ENCODE results near the gene PALM.

- TF ChIP-seq POLR2AphosphoS5 (IDR thresholded peaks at IDR 0.05; ENCODE audit: low read depth, low read length) = 0 out of 2 replicates have a peak, but pooled peaks have one; percentile 30
- peak; percentile 73 for TF ChIP-seq FOXP2 (optimal IDR thresholded peaks at IDR 0.05; ENCODE audit: borderline replicate concordance, extremely low read depth, extremely low read length, insufficient read depth)
- 0 out of 2 replicates have a peak, but pooled peaks have one; percentile 57 for TF ChIP-seq TAF1 (IDR thresholded peaks at IDR 0.05; ENCODE audit: borderline replicate concordance, insufficient read depth, low read length)
- TF ChIP-seq REST (IDR thresholded peaks at IDR 0.05; ENCODE audit: insufficient read depth in 1 of 2, low read depth in 2 of 2, low read length in 2 of 2) = no peak
Measured at GRCh38 chr19:662962-663681, 45.6 kb upstream of the PALM start, which contains the start of gene RNF126.

Data from PFSK-1 (cell line).